AG20443 (cell line): Measurements from ENCODE around the gene CLUH.
"Not testable (repeated sequence)": the region's sequence is repeated elsewhere in the genome, so short reads cannot be mapped to it uniquely, and the experiment has no call there.

Source experiments
- DNase-seq: peaks from one replicate; pipeline ENCODE4 v3.0.0; 2012; ENCODE audit warnings: low spot score, mixed read lengths

Gene CLUH

GRCh38 chr17:2701996-2702741 lies 9.4 kb downstream of the CLUH start:
- no peak for DNase-seq

GRCh38 chr17:2701161-2701995 lies 10.2 kb downstream of the CLUH start:
- no peak for DNase-seq

- no peak for DNase-seq
Observed at GRCh38 chr17:2700491-2701141, 10.9 kb downstream of the CLUH start.

GRCh38 chr17:2700030-2700490 lies 11.5 kb downstream of the CLUH start:
- no peak for DNase-seq

GRCh38 chr17:2699216-2699805 lies 12.3 kb downstream of the CLUH start:
- DNase-seq = not testable (repeated sequence)

GRCh38 chr17:2697611-2698162 lies 13.9 kb downstream of the CLUH start:
- no peak for DNase-seq

GRCh38 chr17:2695961-2696760 lies 15.4 kb downstream of the CLUH start:
- peak; percentile 9 for DNase-seq

GRCh38 chr17:2695243-2695960 lies 16.2 kb downstream of the CLUH start:
- DNase-seq = peak; percentile 7

- peak; percentile 9 for DNase-seq
Observed at GRCh38 chr17:2694381-2695242, 17.0 kb downstream of the CLUH start.

GRCh38 chr17:2693561-2694380 lies 17.8 kb downstream of the CLUH start:
- DNase-seq = peak; percentile 5

- peak; percentile 6 for DNase-seq
Observed at GRCh38 chr17:2692781-2693135, 18.8 kb downstream of the CLUH start.

- peak; percentile 6 for DNase-seq
Observed at GRCh38 chr17:2691965-2692780, 19.4 kb downstream of the CLUH start.

- DNase-seq = no peak
Observed at GRCh38 chr17:2691069-2691871, 20.3 kb downstream of the CLUH start.

GRCh38 chr17:2690165-2691068 lies 21.1 kb downstream of the CLUH start:
- DNase-seq = peak; percentile 8

- peak; percentile 11 for DNase-seq
Observed at GRCh38 chr17:2689411-2690164, 22.0 kb downstream of the CLUH start.
